Jurkat, Clone E6-1 (cell line): ENCODE data around the gene MIDN.
A peak's percentile ranks its signal among the peaks of the same experiment; 100 is the strongest.

Source experiments
- DNase-seq: peaks from one replicate; pipeline ENCODE4 v3.0.0-alpha.2; 2011; ENCODE audit warnings: low read depth, low spot score
- H3K4me3 ChIP-seq: 2 replicates; pipeline ENCODE4 v1.5.1; 2011; ENCODE audit warnings: mild to moderate bottlenecking, low read length, control low read depth, moderate library complexity

MIDN gene

GRCh38 chr19:1254081-1254527, 5.7 kb downstream of the MIDN start:
- no peak overlapping the region for H3K4me3 ChIP-seq
- no peak for DNase-seq

GRCh38 chr19:1254530-1255185, 6.3 kb downstream of the MIDN start:
- no peak overlapping the region for H3K4me3 ChIP-seq
- DNase-seq = no peak

GRCh38 chr19:1255186-1256161, 7.1 kb downstream of the MIDN start:
- DNase-seq = no peak

GRCh38 chr19:1256646-1257474, 8.5 kb downstream of the MIDN start:
- H3K4me3 ChIP-seq = no peak overlapping the region
- DNase-seq = no peak

More at GRCh38 chr19:1255186-1256161, 7.1 kb downstream of the MIDN start:
- H3K4me3 ChIP-seq = no peak overlapping the region

GRCh38 chr19:1257475-1258162, 9.2 kb downstream of the MIDN start:
- H3K4me3 ChIP-seq = no peak overlapping the region
- DNase-seq = no peak

- no peak overlapping the region for H3K4me3 ChIP-seq
- no peak for DNase-seq
Observed at GRCh38 chr19:1258163-1258492, 9.7 kb downstream of the MIDN start.

GRCh38 chr19:1258707-1259205, 10.4 kb downstream of the MIDN start:
- peak overlapping the region; percentile 50 for H3K4me3 ChIP-seq

GRCh38 chr19:1259206-1259875, 11.0 kb downstream of the MIDN start:
- peak; percentile 69 for DNase-seq
- peak overlapping the region; percentile 50 for H3K4me3 ChIP-seq

More at GRCh38 chr19:1258707-1259205, 10.4 kb downstream of the MIDN start:
- no peak for DNase-seq

GRCh38 chr19:1259876-1260748, 11.7 kb downstream of the MIDN start:
- DNase-seq = no peak
- peak overlapping the region; percentile 50 for H3K4me3 ChIP-seq

GRCh38 chr19:1260749-1261537, 12.6 kb downstream of the MIDN start:
- peak; percentile 94 for DNase-seq
- peak overlapping the region; percentile 89 for H3K4me3 ChIP-seq

- DNase-seq = no peak
Observed at GRCh38 chr19:1261538-1261797, 13.1 kb downstream of the MIDN start.

GRCh38 chr19:1261798-1262622, 13.6 kb downstream of the MIDN start:
- peak overlapping the region; percentile 89 for H3K4me3 ChIP-seq
- DNase-seq = no peak

More at GRCh38 chr19:1261538-1261797, 13.1 kb downstream of the MIDN start:
- H3K4me3 ChIP-seq = peak overlapping the region; percentile 89

GRCh38 chr19:1262623-1263123, 14.3 kb downstream of the MIDN start:
- DNase-seq = no peak

GRCh38 chr19:1263188-1263587, 14.8 kb downstream of the MIDN start:
- no peak overlapping the region for H3K4me3 ChIP-seq
- no peak for DNase-seq

More at GRCh38 chr19:1262623-1263123, 14.3 kb downstream of the MIDN start:
- no peak overlapping the region for H3K4me3 ChIP-seq

GRCh38 chr19:1264801-1265614, 16.6 kb downstream of the MIDN start:
- no peak overlapping the region for H3K4me3 ChIP-seq
- no peak for DNase-seq
